Esophagus muscularis mucosa (tissue), 4 donors: ENCODE results near the gene RAB7B.

ENCODE experiments used
- CTCF ChIP-seq, 3 experiments: fragments of 200-600 bp in 2 of 3; fragments of 450-650 bp in 1 of 3; sonication (generic) in 2 of 3; IDR thresholded peaks; one replicate each; pipeline ENCODE4 v1.5.1; 2017 to 2019; ENCODE audit warnings: antibody characterized with exemption in 3 of 3, mild to moderate bottlenecking in 2 of 3, moderate library complexity in 1 of 3
- EP300 ChIP-seq: sonication (generic); formaldehyde crosslinking; IDR thresholded peaks from one replicate; pipeline ENCODE4 v1.6.1; 2017; ENCODE audit warnings: antibody characterized with exemption
- POLR2AphosphoS5 ChIP-seq, 2 donors: sonication (generic); formaldehyde crosslinking; IDR thresholded peaks; one replicate each; pipeline ENCODE4 v1.6.1; 2017; ENCODE audit warnings: antibody characterized with exemption in 2 of 2

GRCh38 chr1:206005778-206006180 lies 2.6 kb upstream of the RAB7B start:
- TF ChIP-seq EP300 (no peak), POLR2AphosphoS5 (IDR thresholded peaks at IDR 0.05) (no peak), CTCF (IDR thresholded peaks at IDR 0.05) (no peak)
